UCSD-AML1 (cell line): ENCODE data around the gene NR2F1-AS1.
"Not testable (repeated sequence)": the region's sequence is repeated elsewhere in the genome, so short reads cannot be mapped to it uniquely, and the experiment has no call there.

Source experiments
- DNase-seq: peaks from one replicate; lab custom pipeline; 2025; ENCODE audit not compliant: unreplicated experiment; lab: John Stamatoyannopoulos, UW

NR2F1-AS1 gene

DNA sequence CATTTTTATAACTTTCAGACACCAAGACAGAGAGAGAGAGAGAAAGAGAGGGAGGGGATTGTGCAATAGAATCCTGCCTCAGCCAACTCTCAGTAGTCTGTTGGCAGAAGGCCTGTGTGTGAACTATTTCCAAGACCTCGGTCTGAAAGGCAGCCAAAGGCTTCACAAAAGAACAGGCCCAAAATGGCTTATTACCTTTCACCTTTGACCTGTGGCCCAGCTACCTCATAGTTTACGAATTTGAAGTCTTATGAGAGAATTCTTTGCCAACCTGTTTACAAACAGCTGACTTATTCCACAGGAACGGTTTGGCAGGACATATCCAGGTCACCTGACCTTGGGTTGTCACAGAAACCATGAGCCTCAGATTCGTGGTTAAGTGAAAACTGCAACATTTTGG lies 48.6 kb downstream of the NR2F1-AS1 start:
- DNase-seq = no peak

DNA sequence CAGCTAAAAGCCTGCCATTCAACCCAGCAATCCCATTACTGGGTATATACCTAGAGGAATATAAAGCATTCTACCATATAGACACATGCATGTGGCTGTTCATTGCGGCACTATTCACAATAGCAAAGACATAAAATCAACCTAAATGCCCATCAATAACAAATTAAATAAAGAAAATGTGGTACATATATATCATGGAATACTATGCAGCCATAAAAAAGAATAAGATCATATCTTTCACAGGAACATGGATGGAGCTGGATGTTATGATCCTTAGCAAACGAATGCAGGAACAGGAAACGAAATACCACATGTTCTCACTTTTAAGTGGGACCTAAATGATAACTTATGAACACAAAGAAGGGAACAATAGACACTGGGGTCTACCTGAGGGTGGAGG lies 59.2 kb downstream of the NR2F1-AS1 start:
- DNase-seq = not testable (repeated sequence)

DNA sequence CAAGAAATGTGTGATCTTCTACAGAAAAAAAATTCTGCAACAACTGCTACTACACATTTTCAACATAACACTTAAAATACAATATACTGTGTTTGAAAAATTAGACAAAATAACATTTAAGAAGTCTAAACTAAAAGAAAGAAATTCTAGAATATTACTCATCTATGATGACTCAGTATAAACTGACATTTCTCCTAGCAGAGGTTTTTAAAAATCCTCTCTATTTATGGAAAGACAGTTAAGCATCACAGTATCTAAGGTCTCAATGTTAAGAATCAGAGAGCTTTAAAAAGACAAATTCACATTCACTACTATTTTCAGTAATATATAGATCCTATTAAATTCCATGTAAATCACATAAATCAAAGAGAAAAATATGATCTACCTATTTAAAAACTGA lies 61.3 kb downstream of the NR2F1-AS1 start:
- DNase-seq = no peak

DNA sequence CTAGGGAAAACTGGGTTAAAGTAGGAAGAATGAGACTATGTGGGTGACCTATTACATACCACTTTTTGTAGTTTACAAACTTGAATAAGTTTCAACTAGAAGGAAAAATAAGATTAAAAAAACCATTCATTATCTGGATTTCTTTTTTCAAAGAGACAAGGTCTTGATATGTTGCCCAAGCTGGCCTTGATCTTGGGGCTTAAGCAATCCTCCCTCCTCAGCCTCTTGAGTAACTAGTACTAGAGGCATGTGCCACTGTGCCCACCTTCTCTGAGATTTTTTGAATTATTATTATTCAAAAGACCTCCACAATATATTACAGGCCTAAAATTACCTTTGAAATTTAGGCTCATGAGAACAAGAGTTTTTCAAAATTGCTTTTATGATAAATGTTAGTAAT lies 63.2 kb downstream of the NR2F1-AS1 start:
- DNase-seq = no peak

DNA sequence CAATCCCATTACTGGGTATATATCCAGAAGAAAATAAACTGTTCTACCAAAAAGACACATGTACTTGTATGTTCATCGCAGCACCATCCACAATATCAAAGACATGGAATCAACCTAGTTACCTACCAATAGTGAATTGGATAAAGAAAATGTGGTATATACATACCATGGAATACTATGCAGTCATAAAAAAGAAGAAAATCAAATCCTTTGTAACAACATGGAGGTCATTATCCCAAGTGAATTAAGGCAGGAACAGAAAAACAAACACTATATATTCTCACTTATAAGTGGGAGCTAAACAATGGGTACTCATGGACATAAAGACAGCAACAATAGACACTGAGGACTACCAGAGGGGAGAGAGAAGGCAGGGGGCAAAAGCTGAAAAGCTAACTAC lies 67.7 kb downstream of the NR2F1-AS1 start:
- no peak for DNase-seq

DNA sequence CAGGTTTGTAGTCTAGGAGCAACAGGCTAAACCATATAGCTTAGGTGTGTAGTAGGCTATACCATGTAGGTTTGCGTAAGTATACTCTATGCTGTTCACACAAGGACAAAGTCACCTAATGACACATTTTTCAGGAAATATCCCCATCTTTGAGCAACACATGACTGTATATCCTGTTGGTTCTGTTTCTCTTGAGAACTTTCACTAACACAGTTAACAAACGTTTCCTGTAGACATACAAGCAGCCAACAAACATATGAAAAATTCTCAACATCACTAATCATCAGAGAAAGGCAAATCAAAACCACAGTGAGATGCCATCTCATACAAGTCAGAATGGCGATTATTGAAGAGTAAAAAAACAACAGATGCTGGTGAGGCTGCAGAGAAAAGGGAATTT lies 68.2 kb downstream of the NR2F1-AS1 start:
- DNase-seq = no peak

DNA sequence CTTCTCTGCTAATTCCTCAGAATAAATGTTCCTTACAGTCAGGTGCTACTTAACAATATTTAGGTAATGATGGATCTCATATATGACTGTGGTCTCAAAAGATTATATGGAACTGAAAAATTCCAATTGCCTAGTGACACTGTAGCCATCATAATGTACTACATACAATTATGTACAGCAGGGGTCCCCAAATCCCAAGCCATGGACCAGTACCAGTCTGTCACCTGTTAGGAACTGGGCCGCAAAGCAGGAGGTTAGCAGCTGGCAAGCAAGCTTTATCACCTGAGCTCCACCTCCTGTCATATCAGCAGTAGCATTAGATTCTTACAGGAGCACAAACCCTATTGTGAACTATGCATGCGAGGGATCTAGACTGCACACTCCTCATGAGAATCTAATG lies 69.6 kb downstream of the NR2F1-AS1 start:
- DNase-seq = no peak

DNA sequence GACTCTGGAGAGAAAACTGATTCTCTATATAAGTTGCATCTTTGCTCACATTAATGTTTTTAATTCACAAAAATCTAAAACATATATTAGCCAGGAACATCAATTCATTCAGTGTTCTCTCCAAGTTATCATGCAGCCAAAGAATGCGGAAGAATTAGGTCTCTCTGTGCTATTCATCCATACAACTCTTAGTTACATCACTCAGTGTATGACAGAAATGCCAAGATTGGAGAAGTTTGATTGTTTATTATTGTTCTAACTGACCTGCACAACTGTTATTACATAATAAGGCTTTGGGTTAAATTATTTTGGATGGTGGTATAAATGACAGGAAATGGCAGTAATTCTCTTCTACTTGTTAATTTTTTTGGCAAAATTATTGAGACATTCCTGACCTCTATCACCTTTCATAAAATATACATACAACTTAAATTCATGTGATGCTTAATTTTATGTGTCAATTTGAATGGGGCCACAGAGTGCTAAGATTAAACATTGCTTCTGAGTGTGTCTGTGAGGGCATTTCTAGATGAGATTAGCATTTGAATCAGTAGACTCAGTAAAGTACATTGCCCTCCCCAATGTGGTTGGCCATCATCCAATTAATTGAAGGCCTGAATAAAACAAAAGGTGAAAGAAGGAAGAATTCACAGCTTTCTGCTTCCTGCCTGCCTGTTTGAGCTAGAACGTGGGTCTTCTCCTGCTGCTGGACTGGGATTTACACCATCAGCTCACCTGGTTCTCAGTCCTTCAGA lies 70.2 kb downstream of the NR2F1-AS1 start:
- DNase-seq = no peak

DNA sequence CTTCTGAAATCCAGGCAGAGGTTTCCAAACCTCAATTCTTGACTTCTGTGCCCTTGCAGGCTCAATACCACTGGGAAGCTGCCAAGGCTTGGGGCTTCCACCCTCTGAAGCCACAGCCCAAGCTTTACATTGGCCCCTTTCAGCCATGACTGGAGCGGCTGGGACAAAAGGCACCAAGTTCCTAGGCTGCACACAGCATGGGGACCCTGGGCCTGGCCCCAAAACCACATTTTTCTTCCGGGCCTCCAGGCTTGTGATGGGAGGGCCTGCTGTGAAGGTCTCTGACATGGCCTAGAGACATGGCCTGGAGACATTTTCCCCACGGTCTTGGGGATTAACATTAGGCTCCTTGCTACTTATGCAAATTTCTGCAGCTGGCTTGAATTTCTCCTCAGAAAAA lies 75.5 kb downstream of the NR2F1-AS1 start:
- DNase-seq = not testable (repeated sequence)

DNA sequence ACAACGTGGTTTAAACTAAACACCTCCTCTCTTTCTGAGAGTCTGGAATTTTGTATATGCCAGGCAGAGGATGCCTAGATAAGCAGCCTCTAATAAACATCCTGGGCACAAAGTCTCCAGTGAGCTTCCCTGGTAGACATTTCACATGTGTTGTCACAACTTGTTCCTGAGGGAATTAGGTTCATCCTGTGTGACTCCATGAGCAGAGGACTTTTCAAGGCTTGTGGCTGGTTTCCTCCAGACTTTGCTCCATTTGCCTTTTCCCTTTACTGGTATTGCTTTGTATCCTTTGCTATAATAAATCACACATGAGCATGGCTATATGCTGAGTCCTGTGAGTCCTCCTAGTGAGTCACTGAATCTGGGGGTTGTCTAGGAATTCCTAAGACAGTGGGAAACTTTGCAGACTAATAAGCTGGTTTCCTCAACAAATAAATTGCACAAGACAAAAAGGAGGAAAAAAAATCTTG lies 77.4 kb downstream of the NR2F1-AS1 start:
- DNase-seq = no peak

DNA sequence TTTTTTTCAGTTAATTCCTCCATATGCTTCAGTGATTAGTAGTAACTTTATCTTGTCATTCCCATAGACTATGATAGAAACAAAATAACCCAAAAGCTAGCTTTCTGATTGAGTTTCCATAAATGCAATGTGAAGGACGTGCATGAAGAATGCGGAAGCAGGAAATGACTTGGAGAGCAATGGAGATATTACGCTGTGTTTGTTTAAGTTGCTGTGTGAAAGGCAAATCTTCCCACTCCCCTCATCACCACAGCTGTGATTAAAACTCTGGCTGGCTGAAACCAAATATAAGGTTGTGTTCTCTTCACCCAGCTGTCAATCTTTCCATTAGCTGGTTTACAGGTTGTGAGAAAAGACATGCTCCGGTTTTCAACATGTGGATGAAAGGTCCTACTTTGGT lies 83.9 kb downstream of the NR2F1-AS1 start:
- no peak for DNase-seq

DNA sequence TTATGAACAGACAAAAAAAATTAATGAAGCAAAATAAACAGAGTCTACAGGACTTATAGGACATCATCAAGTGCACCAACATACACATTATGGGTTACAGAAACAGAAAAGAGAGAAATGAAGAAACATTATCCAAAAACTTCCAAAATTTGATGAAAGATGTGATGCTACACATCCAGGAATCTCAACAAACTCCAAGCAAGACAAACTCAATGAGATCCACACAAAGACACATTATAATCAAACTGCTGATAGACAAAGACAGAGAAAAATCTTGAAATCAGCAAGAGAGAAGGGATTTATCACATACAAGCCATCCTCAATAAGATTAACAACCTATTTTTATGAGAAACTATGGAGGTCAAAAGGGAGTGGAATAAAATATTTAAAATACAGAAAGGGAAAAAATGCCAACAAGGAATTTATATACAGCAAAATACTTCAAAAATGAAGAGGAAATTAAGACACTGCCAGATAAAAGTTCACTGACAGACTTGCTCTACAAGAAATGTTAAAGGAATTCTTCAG lies 101.0 kb downstream of the NR2F1-AS1 start:
- no peak for DNase-seq

DNA sequence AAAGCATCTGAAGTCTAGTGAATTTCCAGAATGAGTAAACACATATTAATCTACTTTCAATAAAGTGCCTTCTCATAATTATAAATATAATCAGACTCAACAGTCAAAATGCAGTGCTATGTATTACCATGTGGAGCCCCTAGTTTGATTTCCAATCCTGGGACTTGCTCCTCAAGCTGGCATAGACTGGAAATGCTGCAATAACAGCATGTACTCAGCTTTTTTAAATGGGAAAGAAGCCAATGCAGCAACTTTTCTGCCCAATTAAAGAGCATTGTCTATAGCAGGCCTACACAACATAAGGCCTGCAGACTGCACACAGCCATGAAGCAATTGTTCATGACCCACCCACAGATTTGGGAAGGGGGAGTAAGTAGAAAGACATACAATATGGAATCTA lies 103.2 kb downstream of the NR2F1-AS1 start:
- no peak for DNase-seq

DNA sequence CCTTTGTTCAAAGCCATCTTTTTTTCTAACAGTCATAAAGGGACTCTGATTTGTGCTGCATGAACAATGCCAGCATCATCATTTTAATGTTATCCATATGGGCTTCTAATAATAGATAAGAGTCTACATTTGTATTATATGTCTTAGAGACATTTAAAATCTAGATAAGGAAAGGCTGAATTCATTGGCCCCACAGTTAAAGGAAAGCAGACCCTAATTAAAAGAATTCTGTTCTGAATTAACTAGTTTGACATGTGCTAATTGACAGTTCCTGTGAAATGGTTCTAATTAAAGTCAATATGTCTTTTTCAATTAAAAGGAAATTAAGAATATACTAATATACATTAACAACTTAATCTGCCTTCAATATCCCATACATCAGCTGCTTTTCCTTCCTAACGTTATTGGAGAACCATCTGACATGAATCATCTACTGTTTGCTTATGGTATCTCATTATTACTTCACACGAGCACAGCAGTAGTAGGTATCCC lies 104.7 kb downstream of the NR2F1-AS1 start:
- no peak for DNase-seq

DNA sequence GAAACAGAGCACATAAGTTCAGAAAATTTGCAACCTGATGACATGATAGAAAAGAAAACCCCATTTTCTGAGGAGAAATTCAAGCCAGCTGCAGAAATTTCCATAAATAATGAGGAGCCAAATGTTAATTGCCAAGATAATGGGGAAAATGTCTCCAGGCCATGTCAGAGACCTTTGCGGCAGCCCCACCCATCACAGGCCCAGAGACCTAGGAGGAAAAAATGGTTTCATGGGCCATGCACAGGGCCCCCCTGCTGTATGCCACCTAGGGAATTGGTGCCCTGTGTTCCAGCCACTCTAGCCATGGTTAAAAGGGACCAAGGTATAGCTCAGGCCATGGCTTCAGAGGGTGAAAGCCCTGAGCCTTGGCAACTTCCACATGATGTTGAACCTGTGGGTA lies 118.1 kb downstream of the NR2F1-AS1 start:
- no peak for DNase-seq

DNA sequence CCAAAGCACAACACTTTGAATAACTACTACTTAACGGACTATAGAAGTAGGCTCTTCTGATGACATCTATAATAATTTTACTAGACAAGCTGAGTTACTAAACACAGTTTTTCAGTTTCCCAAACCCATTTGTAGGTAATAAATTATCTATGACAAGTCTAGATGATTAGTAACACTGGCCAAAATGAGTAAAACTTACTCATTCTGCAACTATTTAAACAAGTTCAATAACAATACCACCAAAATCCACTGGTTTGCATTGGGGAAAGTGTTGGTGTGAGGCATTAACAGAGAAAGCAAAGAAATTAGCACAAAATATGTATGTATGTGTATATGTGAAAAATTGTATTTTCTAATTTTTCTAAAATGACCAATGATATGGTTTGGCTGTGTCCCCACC lies 119.3 kb downstream of the NR2F1-AS1 start:
- no peak for DNase-seq

DNA sequence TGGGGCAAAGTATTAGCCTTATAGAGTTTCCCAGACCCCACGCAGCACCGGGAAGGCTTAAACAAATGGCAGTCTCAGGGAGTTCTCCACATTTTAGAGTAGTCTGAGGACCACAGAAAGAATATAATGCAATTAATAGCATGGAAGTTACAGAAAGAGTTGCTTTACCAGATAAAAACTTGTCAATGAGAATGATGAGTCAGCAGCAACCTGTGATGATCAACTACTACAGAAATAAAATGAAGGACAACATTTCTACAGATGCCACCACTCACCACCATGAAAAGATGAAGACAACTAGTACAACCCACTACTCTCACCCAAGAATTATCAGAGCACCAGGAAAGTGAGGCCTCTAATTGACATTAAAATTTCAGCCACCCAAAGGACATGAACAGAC lies 120.7 kb downstream of the NR2F1-AS1 start:
- DNase-seq = no peak

DNA sequence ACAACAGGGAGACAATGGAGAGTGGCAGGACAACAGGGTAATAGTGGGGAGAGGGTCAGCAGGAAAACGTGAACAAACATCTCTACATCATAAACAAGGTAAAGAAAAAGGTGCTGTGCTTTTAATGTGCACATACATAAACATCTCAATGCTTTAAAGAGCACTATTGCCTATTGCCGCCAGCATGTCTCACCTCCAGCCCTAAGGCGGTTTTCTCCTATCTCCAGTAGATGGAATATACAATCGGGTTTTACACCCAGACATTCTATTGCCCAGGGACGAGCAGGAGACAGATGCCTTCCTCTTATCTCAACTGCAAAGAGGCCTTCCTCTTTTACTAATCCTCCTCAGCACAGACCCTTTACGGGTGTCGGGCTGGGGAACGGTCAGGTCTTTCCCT lies 124.2 kb downstream of the NR2F1-AS1 start:
- DNase-seq = not testable (repeated sequence)

DNA sequence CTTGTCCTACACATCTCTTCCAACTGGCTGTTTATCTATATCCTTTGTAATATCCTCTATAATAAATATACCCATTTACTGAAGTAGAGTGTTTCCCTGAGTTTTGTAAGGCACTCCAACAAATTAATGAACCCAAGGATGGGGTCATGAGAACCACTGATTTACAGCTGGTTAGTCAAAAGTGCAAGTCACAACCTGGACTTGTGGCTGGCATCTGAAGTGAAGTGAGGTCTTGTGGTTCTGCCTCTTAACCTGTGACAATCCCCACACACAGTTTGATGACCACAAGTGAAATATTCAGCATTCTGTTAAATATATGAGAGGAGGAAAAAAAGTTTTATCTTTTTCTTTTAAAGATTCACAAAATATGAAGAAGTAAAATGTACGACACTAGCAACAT lies 126.1 kb downstream of the NR2F1-AS1 start:
- DNase-seq = no peak

DNA sequence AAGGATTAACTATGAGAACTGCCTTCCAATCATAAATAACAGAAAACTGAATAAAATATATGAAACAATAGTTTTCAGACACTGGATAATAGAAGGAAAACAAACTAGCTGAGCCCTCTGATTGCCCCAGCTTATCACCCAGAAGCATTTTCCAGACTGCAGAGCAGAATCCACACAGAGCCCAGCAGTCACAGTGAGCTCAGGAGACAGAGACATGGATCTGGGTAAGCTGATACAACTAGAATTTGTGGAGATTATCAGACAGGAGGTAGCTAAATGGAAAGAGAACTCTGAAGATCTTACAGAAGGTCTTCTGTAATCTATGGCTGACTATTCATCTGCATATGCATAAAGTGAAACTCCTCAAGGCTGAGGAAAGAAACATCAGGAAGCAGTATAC lies 128.8 kb downstream of the NR2F1-AS1 start:
- DNase-seq = no peak

DNA sequence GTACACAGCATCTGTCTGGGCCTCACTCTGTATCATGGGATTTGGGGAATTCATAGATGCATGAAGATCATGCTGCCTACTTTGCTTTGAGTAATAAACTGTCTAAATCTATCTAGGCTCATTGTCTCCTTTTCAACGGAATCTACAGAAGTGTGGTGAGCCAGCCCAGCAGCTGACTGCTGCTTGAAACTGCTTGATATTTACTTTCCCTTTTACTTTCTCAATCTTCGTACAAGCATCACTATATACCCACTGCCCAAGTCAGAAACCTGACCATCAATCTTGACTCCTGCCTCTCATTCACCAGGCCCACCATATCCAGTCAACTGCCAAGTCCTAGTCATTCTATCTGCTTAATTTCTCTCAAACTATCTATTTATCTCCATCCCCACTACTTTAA lies 142.9 kb downstream of the NR2F1-AS1 start:
- no peak for DNase-seq

DNA sequence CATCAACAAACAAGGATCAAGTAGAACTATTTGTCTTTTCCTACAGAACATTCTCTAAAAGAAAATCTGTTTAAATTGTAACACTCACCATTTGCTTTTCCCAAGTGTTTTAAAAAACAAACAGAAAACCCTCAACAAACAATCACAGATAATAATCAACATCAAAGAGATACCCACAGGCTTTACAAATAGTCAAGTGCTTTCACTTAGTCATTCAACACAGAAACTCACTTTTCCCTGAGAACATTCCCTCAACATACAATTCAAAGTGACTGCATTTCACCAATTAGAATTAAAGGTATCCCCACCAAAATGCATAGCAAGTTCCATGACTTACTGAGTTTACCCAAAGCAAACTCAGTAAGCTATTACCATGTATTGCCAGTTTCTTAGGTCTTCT lies 144.9 kb downstream of the NR2F1-AS1 start:
- no peak for DNase-seq

DNA sequence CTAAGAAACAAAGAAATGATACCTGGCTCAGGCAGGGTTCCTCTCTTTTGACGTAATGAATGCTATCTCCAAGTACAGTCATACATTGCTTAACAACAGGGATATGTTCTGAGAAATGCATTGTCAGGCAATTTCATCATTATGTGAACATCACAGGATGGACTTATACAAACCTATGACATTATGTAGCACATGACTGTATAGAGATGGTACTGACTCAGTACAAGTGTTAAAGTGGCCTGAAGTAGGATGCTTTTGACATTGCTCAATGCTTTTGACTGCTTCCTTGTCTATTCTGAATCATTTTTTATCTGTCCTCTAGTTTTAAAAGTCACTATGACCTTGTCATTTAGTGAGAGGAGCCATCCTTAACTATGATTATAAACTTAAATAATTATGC lies 147.6 kb downstream of the NR2F1-AS1 start:
- no peak for DNase-seq
